HG03469 (cell line): ENCODE results near the gene CALY.
"Not testable (repeated sequence)": the region's sequence is repeated elsewhere in the genome, so short reads cannot be mapped to it uniquely, and the experiment has no call there.

Experiments
- ATAC-seq: cut with Tn5 transposase; IDR thresholded peaks from one replicate; pipeline ENCODE4 v1.9.1; 2021; ENCODE audit warnings: mild to moderate bottlenecking, moderate library complexity, moderate number of reproducible peaks; ENCODE audit not compliant: unreplicated experiment

The CALY gene

DNA sequence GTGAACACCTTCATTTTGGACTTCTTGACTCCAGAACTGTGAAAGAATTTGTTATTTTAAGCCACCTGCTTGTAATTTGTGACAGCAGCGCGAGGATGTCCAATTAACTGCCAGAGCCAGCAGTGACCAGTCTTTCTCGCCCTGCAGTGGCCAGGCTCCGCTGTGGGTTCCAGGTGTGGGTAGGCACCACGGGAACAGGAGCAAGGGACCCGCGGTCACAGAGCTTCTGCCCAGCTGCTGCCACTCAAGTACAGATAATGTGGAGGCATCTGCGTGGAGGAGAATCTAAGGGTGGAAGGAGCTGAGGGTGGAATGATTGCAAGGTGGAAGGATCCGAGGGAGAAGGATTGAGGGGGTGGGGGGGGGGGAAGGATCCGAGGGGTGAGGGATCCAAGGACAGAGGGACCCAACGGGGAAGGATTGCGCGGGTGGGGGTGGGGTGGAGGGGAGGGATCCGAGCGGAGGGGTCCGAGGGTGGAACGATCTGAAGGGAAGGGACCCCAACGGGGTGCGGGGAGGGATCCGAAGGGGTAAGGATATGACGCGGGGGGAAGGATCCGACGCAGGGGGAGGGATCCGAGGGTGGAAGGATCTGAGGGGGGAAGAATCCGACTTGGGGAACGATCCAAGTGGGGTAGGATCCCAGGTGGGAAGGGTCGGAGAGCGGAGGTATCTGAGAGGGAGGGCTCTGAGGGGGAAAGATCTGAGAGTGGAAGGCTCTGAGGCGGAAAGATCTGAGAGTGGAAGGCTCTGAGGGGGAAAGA is 3.6 kb downstream of the CALY start:
- no peak for ATAC-seq

DNA sequence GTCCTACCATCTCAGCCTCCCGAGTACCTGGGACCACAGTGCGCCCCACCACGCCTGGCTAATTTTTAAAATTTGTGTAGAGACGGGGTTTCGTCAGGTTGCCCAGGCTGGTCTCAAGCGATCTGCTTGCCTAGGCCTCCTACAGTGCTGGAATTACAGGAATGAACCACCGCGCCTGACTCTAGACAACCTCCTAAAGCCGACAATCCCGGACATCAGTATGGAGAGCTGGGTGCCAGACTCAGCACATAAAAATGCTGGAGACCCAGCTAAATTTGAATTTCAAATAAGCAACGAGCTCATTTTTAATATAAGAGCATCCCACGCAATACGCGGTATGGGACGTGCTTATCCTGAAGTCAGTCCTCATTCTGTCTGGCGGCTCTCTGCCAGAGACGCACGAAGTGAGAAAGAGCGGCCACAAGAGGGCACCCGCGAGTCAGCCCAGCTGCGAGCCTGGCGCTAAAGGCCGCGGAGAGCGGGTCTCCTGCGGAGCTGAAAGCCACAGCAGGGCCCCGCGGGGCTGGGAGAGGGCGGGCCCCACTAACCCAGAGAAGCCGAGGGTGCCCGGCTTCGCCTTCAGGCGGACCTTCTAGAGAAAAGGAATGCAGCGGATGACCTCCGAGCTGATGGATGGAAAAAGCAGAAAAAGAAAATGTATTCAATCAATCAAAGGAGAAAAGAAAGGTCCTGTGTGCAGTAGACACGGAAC is 7.0 kb downstream of the CALY start:
- peak; percentile 65 for ATAC-seq

GRCh38 chr10:133328358-133329343 is 8.0 kb downstream of the CALY start:
- no peak for ATAC-seq

- no peak for ATAC-seq
Measured at GRCh38 chr10:133327651-133328357, 8.9 kb downstream of the CALY start.

GRCh38 chr10:133326745-133327650 is 9.7 kb downstream of the CALY start:
- no peak for ATAC-seq

DNA sequence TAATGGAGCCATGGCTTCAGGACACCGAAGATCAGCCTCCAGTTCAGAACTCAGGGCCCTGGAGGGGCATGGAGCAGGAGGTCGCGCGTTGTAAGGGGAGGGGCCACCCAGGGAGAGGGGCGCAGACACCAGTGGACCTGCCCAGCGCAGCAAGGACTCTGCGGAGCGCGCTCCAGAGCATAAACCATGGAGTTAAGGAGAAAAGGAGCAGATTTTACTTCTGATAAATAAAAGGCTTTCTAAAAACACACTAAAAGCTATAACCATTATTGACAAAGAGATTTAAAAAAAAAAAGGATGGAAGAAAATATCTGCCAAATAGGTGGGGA is 10.5 kb downstream of the CALY start:
- no peak for ATAC-seq

- no peak for ATAC-seq
Measured at GRCh38 chr10:133325440-133326222, 11.1 kb downstream of the CALY start.

GRCh38 chr10:133324857-133325260 is 11.8 kb downstream of the CALY start:
- ATAC-seq, result no peak

DNA sequence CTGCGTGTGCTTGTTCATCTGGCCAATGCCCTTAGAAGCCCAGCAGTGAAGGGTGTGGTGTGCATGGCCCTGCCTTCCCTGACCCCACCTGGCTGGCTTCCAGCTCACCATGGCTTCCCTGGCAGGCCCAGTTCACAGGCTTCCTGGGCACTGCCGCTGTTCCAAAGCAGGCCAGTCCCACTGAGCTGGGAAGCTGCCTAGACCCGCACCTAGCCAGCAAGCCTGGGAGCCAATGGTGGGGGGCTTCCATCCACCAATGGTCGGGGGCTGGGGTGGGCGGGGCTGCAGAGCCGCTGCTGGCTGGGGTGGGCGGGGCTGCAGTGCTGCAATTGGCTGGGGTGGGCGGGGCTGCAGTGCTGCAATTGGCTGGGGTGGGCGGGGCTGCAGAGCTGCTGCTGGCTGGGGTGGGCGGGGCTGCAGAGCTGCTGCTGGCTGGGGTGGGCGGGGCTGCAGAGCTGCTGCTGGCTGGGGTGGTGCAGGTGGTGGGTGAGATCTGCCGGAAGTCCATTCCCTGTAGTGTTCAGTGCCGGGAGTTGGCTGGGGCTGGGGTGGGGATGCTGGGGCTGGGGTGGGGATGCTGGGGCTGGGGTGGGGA is 12.4 kb downstream of the CALY start:
- no peak for ATAC-seq

- ATAC-seq, result not testable (repeated sequence)
Measured at GRCh38 chr10:133322064-133322709, 14.5 kb downstream of the CALY start.

- ATAC-seq, result not testable (repeated sequence)
Measured at GRCh38 chr10:133320852-133321422, 15.8 kb downstream of the CALY start.

DNA sequence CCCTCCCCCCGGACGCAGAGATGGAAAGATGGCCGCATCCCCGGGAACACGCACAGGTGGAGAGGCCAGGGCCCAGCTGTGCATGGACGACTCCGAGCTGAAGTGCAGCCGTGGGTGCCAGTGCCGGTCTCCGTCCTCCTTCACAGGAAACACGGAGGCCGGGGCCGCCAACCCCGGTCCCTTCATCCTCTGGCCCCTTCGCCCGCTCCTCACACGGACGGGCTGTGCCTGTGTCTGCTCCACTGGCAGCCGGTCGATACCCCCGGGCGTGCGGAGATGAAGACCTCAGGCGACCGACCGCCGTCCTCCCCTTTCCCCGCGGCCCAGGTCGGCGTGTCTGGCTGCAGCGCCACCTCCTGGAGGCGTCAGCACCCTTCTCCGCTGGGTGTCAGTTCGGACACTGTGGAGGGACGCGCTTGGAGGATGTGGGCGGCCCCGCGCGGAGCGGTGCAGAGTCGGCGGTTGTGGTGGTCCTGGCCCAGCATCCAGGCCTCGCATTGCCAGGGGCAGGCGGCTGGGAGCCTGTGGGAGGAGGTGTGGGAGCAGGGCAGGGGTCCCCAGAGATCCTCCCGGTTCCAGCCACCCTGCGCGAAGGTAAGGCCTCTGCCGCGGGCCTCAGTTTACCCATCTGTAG is 18.1 kb downstream of the CALY start:
- ATAC-seq, result no peak

GRCh38 chr10:133316732-133317131 is 20.0 kb downstream of the CALY start:
- ATAC-seq, result no peak

- ATAC-seq, result no peak
Measured at GRCh38 chr10:133316266-133316665, 20.4 kb downstream of the CALY start.

- no peak for ATAC-seq
Measured at GRCh38 chr10:133315847-133316246, 20.8 kb downstream of the CALY start.

- ATAC-seq, result no peak
Measured at GRCh38 chr10:133314911-133315310, 21.8 kb downstream of the CALY start.

- ATAC-seq, result no peak
Measured at GRCh38 chr10:133313192-133313591, 23.5 kb downstream of the CALY start.
